ENCODE results near the gene USP20. TPM values are rescaled to one million over a fixed set of nuclear protein-coding genes. Genes with fewer than 3 reads are reported as not detected.

USP20 gene
- total RNA-seq, 6 experiments from 2014 or later, result 24.1 to 35.4 (median 26.2) TPM

DNA sequence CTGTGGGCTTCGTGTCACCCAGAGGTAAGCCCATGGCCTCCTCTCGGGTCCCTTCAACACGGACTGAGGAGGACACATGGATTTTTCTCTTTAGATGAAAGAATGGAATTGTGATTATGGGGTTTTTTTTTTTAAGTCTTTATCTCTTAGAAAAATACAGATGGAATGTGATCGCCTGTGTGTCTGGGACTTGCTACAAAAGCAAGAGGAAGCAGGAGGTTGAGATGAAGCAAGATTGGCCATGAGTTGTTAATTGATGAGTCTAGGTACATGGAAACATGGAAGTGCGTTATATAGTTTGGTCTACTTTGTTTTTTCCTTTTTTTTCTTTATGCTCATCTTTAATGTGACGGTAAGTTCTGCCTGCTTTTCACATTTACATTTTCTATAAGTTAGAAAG, 14.6 kb downstream of the USP20 start:
- TF ChIP-seq, protein P1, sequence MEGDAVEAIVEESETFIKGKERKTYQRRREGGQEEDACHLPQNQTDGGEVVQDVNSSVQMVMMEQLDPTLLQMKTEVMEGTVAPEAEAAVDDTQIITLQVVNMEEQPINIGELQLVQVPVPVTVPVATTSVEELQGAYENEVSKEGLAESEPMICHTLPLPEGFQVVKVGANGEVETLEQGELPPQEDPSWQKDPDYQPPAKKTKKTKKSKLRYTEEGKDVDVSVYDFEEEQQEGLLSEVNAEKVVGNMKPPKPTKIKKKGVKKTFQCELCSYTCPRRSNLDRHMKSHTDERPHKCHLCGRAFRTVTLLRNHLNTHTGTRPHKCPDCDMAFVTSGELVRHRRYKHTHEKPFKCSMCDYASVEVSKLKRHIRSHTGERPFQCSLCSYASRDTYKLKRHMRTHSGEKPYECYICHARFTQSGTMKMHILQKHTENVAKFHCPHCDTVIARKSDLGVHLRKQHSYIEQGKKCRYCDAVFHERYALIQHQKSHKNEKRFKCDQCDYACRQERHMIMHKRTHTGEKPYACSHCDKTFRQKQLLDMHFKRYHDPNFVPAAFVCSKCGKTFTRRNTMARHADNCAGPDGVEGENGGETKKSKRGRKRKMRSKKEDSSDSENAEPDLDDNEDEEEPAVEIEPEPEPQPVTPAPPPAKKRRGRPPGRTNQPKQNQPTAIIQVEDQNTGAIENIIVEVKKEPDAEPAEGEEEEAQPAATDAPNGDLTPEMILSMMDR (IDR thresholded peaks at IDR 0.05), result no peak
- no peak for DNase-seq
- no peak overlapping the region for H3K27ac Mint-ChIP-seq
- H3K4me1 Mint-ChIP-seq (ENCODE audit: low read depth), result no peaks in the 10 kb centered on the region
- peaks cover 28% of the 10 kb centered on the region for H3K36me3 Mint-ChIP-seq (ENCODE audit: low read depth)
- no peaks in the 10 kb centered on the region for H3K9me3 Mint-ChIP-seq
- H3K27me3 Mint-ChIP-seq (ENCODE audit: insufficient read depth), result no peaks in the 10 kb centered on the region
- H3K4me3 Mint-ChIP-seq, result no peak overlapping the region

- no peak overlapping the region for H3K4me3 Mint-ChIP-seq
- no peak for DNase-seq
- no peak overlapping the region for H3K27ac Mint-ChIP-seq
- peaks cover 28% of the 10 kb centered on the region for H3K36me3 Mint-ChIP-seq (ENCODE audit: low read depth)
- no peaks in the 10 kb centered on the region for H3K27me3 Mint-ChIP-seq (ENCODE audit: insufficient read depth)
- H3K9me3 Mint-ChIP-seq, result no peaks in the 10 kb centered on the region
- TF ChIP-seq, protein P1 (IDR thresholded peaks at IDR 0.05), result no peak
- no peaks in the 10 kb centered on the region for H3K4me1 Mint-ChIP-seq (ENCODE audit: low read depth)
Observed at GRCh38 chr9:129850821-129851550, 15.7 kb downstream of the USP20 start.

DNA sequence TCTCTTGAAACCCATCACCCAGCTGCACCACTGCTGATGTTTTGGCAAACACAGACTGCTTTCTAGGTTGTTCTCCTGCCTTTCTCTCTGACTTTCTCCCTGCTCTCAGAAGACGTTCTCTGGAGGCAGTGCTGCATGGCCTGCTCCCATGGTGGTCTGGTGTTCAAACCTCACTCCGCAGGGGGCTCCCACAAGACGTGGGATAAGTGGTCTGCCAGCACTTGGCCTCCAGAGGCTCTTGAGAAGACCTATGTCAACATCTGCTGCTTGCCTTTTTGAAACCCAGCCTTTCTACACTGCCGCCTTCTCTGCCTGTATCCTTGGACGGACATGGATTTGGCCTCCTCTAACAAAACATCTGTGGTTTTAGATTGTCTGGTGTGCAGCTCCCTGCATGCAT, 16.6 kb downstream of the USP20 start:
- H3K4me1 Mint-ChIP-seq (ENCODE audit: low read depth), result no peaks in the 10 kb centered on the region
- H3K27ac Mint-ChIP-seq, result no peak overlapping the region
- TF ChIP-seq, protein P1 (IDR thresholded peaks at IDR 0.05), result no peak
- H3K4me3 Mint-ChIP-seq, result no peak overlapping the region
- no peaks in the 10 kb centered on the region for H3K9me3 Mint-ChIP-seq
- peaks cover 28% of the 10 kb centered on the region for H3K36me3 Mint-ChIP-seq (ENCODE audit: low read depth)
- DNase-seq, result no peak
- no peaks in the 10 kb centered on the region; the same call in 1 of the 2 replicates for H3K27me3 Mint-ChIP-seq (ENCODE audit: insufficient read depth)

- no peak for DNase-seq
- H3K4me1 Mint-ChIP-seq (ENCODE audit: low read depth), result no peaks in the 10 kb centered on the region
- TF ChIP-seq, protein P1 (IDR thresholded peaks at IDR 0.05), result no peak
- no peak overlapping the region for H3K27ac Mint-ChIP-seq
- H3K27me3 Mint-ChIP-seq (ENCODE audit: insufficient read depth), result no peaks in the 10 kb centered on the region; the same call in 1 of the 2 replicates
- peaks cover 28% of the 10 kb centered on the region for H3K36me3 Mint-ChIP-seq (ENCODE audit: low read depth)
- no peak overlapping the region for H3K4me3 Mint-ChIP-seq
- H3K9me3 Mint-ChIP-seq, result no peaks in the 10 kb centered on the region
Observed at GRCh38 chr9:129852579-129852978, 17.3 kb downstream of the USP20 start.

- H3K27me3 Mint-ChIP-seq (ENCODE audit: insufficient read depth), result no peaks in the 10 kb centered on the region; the same call in 1 of the 2 replicates
- H3K27ac Mint-ChIP-seq, result no peak overlapping the region
- H3K9me3 Mint-ChIP-seq, result no peaks in the 10 kb centered on the region
- H3K4me1 Mint-ChIP-seq (ENCODE audit: low read depth), result no peaks in the 10 kb centered on the region
- H3K36me3 Mint-ChIP-seq (ENCODE audit: low read depth), result peaks cover 34% of the 10 kb centered on the region
- DNase-seq, result no peak
- H3K4me3 Mint-ChIP-seq, result no peak overlapping the region
- TF ChIP-seq, protein P1 (IDR thresholded peaks at IDR 0.05), result no peak
Observed at GRCh38 chr9:129853614-129854013, 18.4 kb downstream of the USP20 start.

Measured in HFFc6 (cell line).